H1 (cell line): ENCODE data around the gene ZC3H18. TPM values are rescaled to one million over a fixed set of nuclear protein-coding genes. Genes with fewer than 3 reads are reported as not detected.
A peak's percentile ranks its signal among the peaks of the same experiment; 100 is the strongest.

Experiments used
- CTCF ChIA-PET: fragments of 300-600 bp; sonication (Branson Sonifier 250); formaldehyde crosslinking; loops from one replicate; lab custom pipeline; 2021; ENCODE audit not compliant: partially characterized antibody; lab: Charles Lee
- POLR2A ChIA-PET: fragments of 300-600 bp; sonication (Branson Sonifier 250); formaldehyde crosslinking; loops from one replicate; lab custom pipeline; 2021; ENCODE audit warnings: inconsistent platforms; ENCODE audit not compliant: partially characterized antibody; lab: Charles Lee
- DNase-seq, 2 experiments: peaks; one replicate each; pipeline versions ENCODE4 v3.0.0 to v3.0.0-alpha.2; 2010 to 2022; ENCODE audit warnings: low spot score in 2 of 2, low read depth in 1 of 2, mixed read lengths in 1 of 2
- FAIRE-seq: peaks from 2 replicates; lab custom pipeline; 2011; peaks lifted over from hg19 to GRCh38; lab: Jason Lieb, UNC
- H2AFZ ChIP-seq: 2 replicates; pipeline ENCODE4 v1.8.1; 2012; ENCODE audit warnings: low read length, inconsistent platforms
- H2AK5ac ChIP-seq: 2 replicates; pipeline ENCODE4 v1.6.1; 2013; ENCODE audit warnings: low read depth, low read length
- H2BK120ac ChIP-seq: replicated peaks from 2 replicates; pipeline ENCODE3; 2013; ENCODE audit warnings: low read depth, low read length, inconsistent platforms
- H2BK12ac ChIP-seq: 2 replicates; pipeline ENCODE4 v1.6.1; 2013; ENCODE audit warnings: low read depth, low read length
- H2BK15ac ChIP-seq: 2 replicates; pipeline ENCODE4 v1.6.1; 2013; ENCODE audit warnings: low read length
- H2BK20ac ChIP-seq: 2 replicates; pipeline ENCODE4 v1.6.1; 2013; ENCODE audit warnings: low read length
- H2BK5ac ChIP-seq: 2 replicates; pipeline ENCODE4 v1.6.1; 2013; ENCODE audit warnings: low read depth, low read length
- H3K14ac ChIP-seq: 2 replicates; pipeline ENCODE4 v1.6.1; 2013; ENCODE audit warnings: inconsistent platforms; ENCODE audit not compliant: insufficient read length
- H3K18ac ChIP-seq: 2 replicates; pipeline ENCODE4 v1.6.1; 2013; ENCODE audit warnings: low read length; ENCODE audit errors: extremely low read depth
- H3K23ac ChIP-seq: 2 replicates; pipeline ENCODE4 v1.6.1; 2013; ENCODE audit warnings: inconsistent platforms; ENCODE audit not compliant: insufficient read length
- H3K23me2 ChIP-seq: 2 replicates; pipeline ENCODE4 v1.6.1; 2013; ENCODE audit warnings: low read depth, low read length
- H3K27ac ChIP-seq: 2 replicates; pipeline ENCODE4 v1.6.1; 2011; ENCODE audit warnings: low read depth, low read length, inconsistent platforms
- H3K27me3 ChIP-seq, 4 experiments: replicated peaks in 1 of 4; 1 replicate in 1 of 4; 2 replicates in 3 of 4; pipeline versions ENCODE4 v1.6.1 to v1.8.1; 2011 to 2013; ENCODE audit warnings: low read length in 3 of 4, mild to moderate bottlenecking in 3 of 4, inconsistent platforms in 2 of 4, mixed read lengths in 2 of 4, moderate library complexity in 1 of 4; ENCODE audit not compliant: control insufficient read depth in 3 of 4, insufficient read depth in 3 of 4; ENCODE audit errors: extremely low read depth in 1 of 4
- H3K36me3 ChIP-seq, 4 experiments: 2 replicates each; pipeline versions ENCODE4 v1.6.1 to v1.8.1; 2011 to 2013; ENCODE audit warnings: mild to moderate bottlenecking in 4 of 4, low read length in 3 of 4, moderate library complexity in 2 of 4, control low read depth in 1 of 4, inconsistent platforms in 1 of 4; ENCODE audit not compliant: insufficient read depth in 4 of 4, control insufficient read depth in 2 of 4
- H3K4ac ChIP-seq: replicated peaks from 2 replicates; pipeline ENCODE3; 2013; ENCODE audit warnings: low read length, low read depth, mixed read lengths, inconsistent platforms; ENCODE audit not compliant: insufficient read length
- H3K4me1 ChIP-seq, 4 experiments: replicated peaks in 1 of 4; 1 replicate in 1 of 4; 2 replicates in 3 of 4; pipeline versions ENCODE4 v1.6.1 to v1.8.1; 2011 to 2013; ENCODE audit warnings: low read length in 3 of 4, inconsistent platforms in 2 of 4, mixed read lengths in 1 of 4; ENCODE audit not compliant: insufficient read depth in 4 of 4, control insufficient read depth in 3 of 4
- H3K4me2 ChIP-seq, 2 experiments: 2 replicates each; pipeline versions ENCODE4 v1.6.1 to v1.8.1; 2011 to 2013; ENCODE audit warnings: low read depth in 2 of 2, low read length in 2 of 2, control low read depth in 1 of 2, inconsistent platforms in 1 of 2, mild to moderate bottlenecking in 1 of 2; ENCODE audit not compliant: insufficient read depth in 1 of 2
- H3K4me3 ChIP-seq, 4 experiments: fragments of 200-600, 300-600 bp in 1 of 4; sonication (generic), shearing (Covaris generic), sonication (Bioruptor Twin) in 1 of 4; 2 replicates each; pipeline versions ENCODE4 v1.5.1 to v1.8.1; 2011 to 2016; ENCODE audit warnings: low read length in 4 of 4, low read depth in 3 of 4, control low read depth in 2 of 4, inconsistent platforms in 2 of 4, mild to moderate bottlenecking in 2 of 4, mixed read lengths in 1 of 4, moderate library complexity in 1 of 4; ENCODE audit not compliant: insufficient read depth in 2 of 4; ENCODE audit errors: extremely low read depth in 1 of 4
- H3K56ac ChIP-seq: replicated peaks from 2 replicates; pipeline ENCODE3; 2013; ENCODE audit warnings: low read depth, mild to moderate bottlenecking, mixed read lengths, low read length, inconsistent platforms; ENCODE audit not compliant: insufficient read length
- H3K79me1 ChIP-seq: 2 replicates; pipeline ENCODE4 v1.6.1; 2013; ENCODE audit warnings: low read depth, low read length, control low read depth
- H3K79me2 ChIP-seq, 2 experiments: 2 replicates each; pipeline versions ENCODE4 v1.6.1 to v1.8.1; 2012 to 2013; ENCODE audit warnings: low read length in 2 of 2, mild to moderate bottlenecking in 2 of 2, inconsistent platforms in 1 of 2; ENCODE audit not compliant: insufficient read depth in 2 of 2, control insufficient read depth in 1 of 2
- H3K9ac ChIP-seq, 4 experiments: replicated peaks in 1 of 4; 1 replicate in 1 of 4; 2 replicates in 3 of 4; pipeline versions ENCODE4 v1.6.1 to v1.8.1; 2011 to 2013; ENCODE audit warnings: low read depth in 3 of 4, low read length in 3 of 4, control low read depth in 2 of 4, mild to moderate bottlenecking in 2 of 4, moderate library complexity in 2 of 4, inconsistent platforms in 1 of 4; ENCODE audit errors: extremely low read depth in 1 of 4
- H3K9me3 ChIP-seq, 2 experiments: 2 replicates each; pipeline versions ENCODE4 v1.6.1 to v1.8.1; 2012 to 2013; ENCODE audit warnings: mild to moderate bottlenecking in 2 of 2, moderate library complexity in 2 of 2, control low read depth in 1 of 2, inconsistent platforms in 1 of 2, low read depth in 1 of 2, low read length in 1 of 2, mixed read lengths in 1 of 2; ENCODE audit not compliant: insufficient read depth in 2 of 2
- H4K20me1 ChIP-seq, 2 experiments: replicated peaks in 1 of 2; 2 replicates each; pipeline versions ENCODE3 to v1.8.1; 2011 to 2013; ENCODE audit warnings: inconsistent platforms in 2 of 2, low read length in 2 of 2, mild to moderate bottlenecking in 1 of 2; ENCODE audit not compliant: insufficient read depth in 2 of 2, control insufficient read depth in 1 of 2
- H4K5ac ChIP-seq: 2 replicates; pipeline ENCODE4 v1.6.1; 2013; ENCODE audit warnings: low read length, low read depth, mixed read lengths, inconsistent platforms; ENCODE audit not compliant: insufficient read length
- H4K8ac ChIP-seq: 2 replicates; pipeline ENCODE4 v1.8.0; 2013; ENCODE audit warnings: mild to moderate bottlenecking, moderate library complexity, low read length, inconsistent platforms; ENCODE audit not compliant: insufficient read depth; ENCODE audit errors: extremely low read depth
- H4K91ac ChIP-seq: replicated peaks from 2 replicates; pipeline ENCODE3; 2013; ENCODE audit warnings: low read length, mixed read lengths, inconsistent platforms; ENCODE audit not compliant: insufficient read length
- ASH2L ChIP-seq: fragments of 200-600, 300-600 bp; sonication (generic); IDR thresholded peaks from one replicate; pipeline ENCODE4 v1.7.1; 2017; ENCODE audit warnings: low read length
- ATF2 ChIP-seq: IDR thresholded peaks from 2 replicates; pipeline ENCODE4 v1.6.1; 2012; ENCODE audit warnings: low read length, inconsistent platforms
- GABPA ChIP-seq: IDR thresholded peaks from 2 replicates; pipeline ENCODE4 v1.6.1; 2011; ENCODE audit warnings: mild to moderate bottlenecking, low read length, moderate library complexity, borderline replicate concordance; ENCODE audit not compliant: insufficient read depth
- HDAC6 ChIP-seq: IDR thresholded peaks from one replicate; pipeline ENCODE4 v1.7.1; 2012; ENCODE audit warnings: low read depth, mild to moderate bottlenecking, inconsistent platforms, low read length, moderate library complexity
- KDM4A ChIP-seq: IDR thresholded peaks from one replicate; pipeline ENCODE4 v1.7.1; 2012; ENCODE audit warnings: low read depth, mild to moderate bottlenecking, moderate library complexity, low read length, inconsistent platforms; ENCODE audit not compliant: severe bottlenecking
- POLR2A ChIP-seq, 2 experiments: IDR thresholded peaks; 1 replicate in 1 of 2; 2 replicates in 1 of 2; pipeline ENCODE4 v1.6.1; 2011; ENCODE audit warnings: low read depth in 2 of 2, low read length in 2 of 2, mild to moderate bottlenecking in 2 of 2; ENCODE audit errors: control extremely low read depth in 1 of 2
- RAD21 ChIP-seq, 2 experiments: IDR thresholded peaks in 1 of 2; conservative IDR thresholded peaks in 1 of 2; 2 replicates each; pipeline ENCODE4 v1.6.1; 2011; ENCODE audit warnings: low read depth in 2 of 2, low read length in 2 of 2, improper control_type of control experiment in 1 of 2, inconsistent platforms in 1 of 2, mild to moderate bottlenecking in 1 of 2, moderate library complexity in 1 of 2
- SIN3A ChIP-seq, 2 experiments: IDR thresholded peaks in 1 of 2; conservative IDR thresholded peaks in 1 of 2; 2 replicates each; pipeline ENCODE4 v1.6.1; 2011 to 2012; ENCODE audit warnings: low read length in 2 of 2, improper control_type of control experiment in 1 of 2, low read depth in 1 of 2, mild to moderate bottlenecking in 1 of 2
- SP2 ChIP-seq: IDR thresholded peaks from 2 replicates; pipeline ENCODE4 v1.6.1; 2012; ENCODE audit warnings: mild to moderate bottlenecking, low read length, inconsistent platforms
- WGBS, 2 experiments: shearing (Covaris generic) in 1 of 2; methylation state at CpG; one replicate each; pipeline versions ENCODE4 v1.1.6 to v1.1.7; 2013 to 2015; ENCODE audit warnings: low lambda C conversion rate in 2 of 2, mixed read lengths in 2 of 2, inconsistent platforms in 1 of 2, low coverage in 1 of 2, missing lambda C conversion rate in 1 of 2; ENCODE audit not compliant: insufficient replicate concordance in 2 of 2, insufficient coverage in 1 of 2, insufficient read length in 1 of 2; ENCODE audit errors: extremely low coverage in 1 of 2, missing lambda C conversion rate in 1 of 2; 5-methylcytosine and 5-hydroxymethylcytosine counted together
- polyA plus RNA-seq, 7 experiments: library from polyadenylated mRNA; depleted of rRNA in 3 of 7; stranded (reverse) in 5 of 7; unstranded in 2 of 7; fragments of >200 nt in 5 of 7; fragments of 200-250 nt in 2 of 7; gene quantifications; 1 replicate in 5 of 7; 2 replicates in 1 of 7; 4 replicates in 1 of 7; pipeline versions ENCODE4 v1.2.1 to v1.2.3, GENCODE V29; 2011 to 2013; ENCODE audit warnings: missing spikeins in 2 of 7, mixed read lengths in 2 of 7
- total RNA-seq: library from RNA; stranded (reverse); fragmentation: NEBNext Ultra II Directional; extraction: Animal tissue kit (Norgen Biotek cat#: 25700); gene quantifications from 2 replicates; pipeline ENCODE4 v1.2.1, GENCODE V29; 2021

Gene ZC3H18
- total and polyA plus RNA-seq, 2 of the 8 experiments (the other 6 are each of a cell fraction or from before 2014, with no cell fraction given): 12.1 to 73.2 TPM

- H2BK12ac ChIP-seq: no peak overlapping the region
- peak overlapping the region in 1 of 4 experiments; percentile 29; a peak in 1 of 7 replicates for H3K9ac ChIP-seq
- POLR2A ChIA-PET: interaction anchor here (1.6 kb wide), 1 partner anchor 18 kb away, joined by 5 read pairs; no protein-coding TSS in a partner anchor
- no peak overlapping the region for H2BK120ac ChIP-seq
- WGBS, 2 experiments: 69% methylated on average over 12 of the region's 12 CpGs; no CpG with 5 or more reads in 1 of the 2 experiments
- no peak overlapping the region for H3K23ac ChIP-seq
- H3K14ac ChIP-seq: no peak overlapping the region
- DNase-seq (peak; percentile 54 to 86), FAIRE-seq (peak; percentile 79)
- CTCF ChIA-PET: interaction anchor here (0.7 to 11.2 kb wide), 11 partner anchors 9 to 108 kb away, joined by 3 to 89 read pairs (median 4); partner anchors contain the start of gene IL17C
- H4K5ac ChIP-seq: no peak overlapping the region
- no peak overlapping the region for H3K4me2 ChIP-seq
- no peak overlapping the region for H2BK15ac ChIP-seq
- H2BK20ac ChIP-seq: no peak overlapping the region
- peak overlapping the region; percentile 43; the same call in 1 of the 2 replicates for H3K27ac ChIP-seq
- H3K4ac ChIP-seq: no peak overlapping the region
- H3K9me3 ChIP-seq: no peaks in the 10 kb centered on the region
- H3K56ac ChIP-seq: no peak overlapping the region
- H4K20me1 ChIP-seq: peaks cover 2 to 12% of the 10 kb centered on the region in 2 experiments
- H3K4me1 ChIP-seq: peaks cover 0 to 10% (median 3%) of the 10 kb centered on the region in 4 experiments; a peak in 5 of 7 replicates
- no peak overlapping the region for H2AFZ ChIP-seq
- no peaks in the 10 kb centered on the region for H3K79me2 ChIP-seq
- H2BK5ac ChIP-seq: 0 out of 2 replicates have a peak overlapping the region, but pooled peaks have one; percentile 56
- H3K4me3 ChIP-seq: no peak overlapping the region
- H3K18ac ChIP-seq: no peak overlapping the region
- H2AK5ac ChIP-seq: no peak overlapping the region
- no peak overlapping the region for H4K8ac ChIP-seq
- H3K23me2 ChIP-seq: no peaks in the 10 kb centered on the region
- no peaks in the 10 kb centered on the region for H3K27me3 ChIP-seq
- H4K91ac ChIP-seq: no peak overlapping the region
- peaks cover 7 to 36% (median 16%) of the 10 kb centered on the region in 4 experiments for H3K36me3 ChIP-seq
- H3K79me1 ChIP-seq: no peaks in the 10 kb centered on the region; the same call in 1 of the 2 replicates
- TF ChIP-seq GABPA (peak; percentile 37; the same call in 1 of the 2 replicates), ATF2 (no peak), SIN3A (conservative IDR thresholded peaks at IDR 0.05 in 1 of 2, IDR thresholded peaks at IDR 0.05 in 1 of 2; ENCODE audit: low read depth in 1 of 2, low read length in 2 of 2) (0 out of 4 replicates have a peak, but pooled peaks of 1 of the 2 experiments have one; percentile 28), SP2 (no peak; the same call in 1 of the 2 replicates), KDM4A (no peak), RAD21 (IDR thresholded peaks at IDR 0.05 in 1 of 2, conservative IDR thresholded peaks at IDR 0.05 in 1 of 2; ENCODE audit: low read depth in 2 of 2, low read length in 2 of 2) (peak; percentile 28 to 55; a peak in 3 of 4 replicates), HDAC6 (no peak), POLR2A (IDR thresholded peaks at IDR 0.05; ENCODE audit: control extremely low read depth in 1 of 2, low read depth in 2 of 2, low read length in 2 of 2) (no peak), ASH2L (no peak)
Observed at GRCh38 chr16:88628512-88628974, 58.3 kb downstream of the ZC3H18 start.
